SW 1271 (cell line): ENCODE data around the gene CEBPB.
"Not testable (repeated sequence)": the region's sequence is repeated elsewhere in the genome, so short reads cannot be mapped to it uniquely, and the experiment has no call there.

ENCODE experiments used
- DNase-seq, 2 experiments: peaks; one replicate each; lab custom pipeline; 2025; lab: John Stamatoyannopoulos, UW

CEBPB gene

GRCh38 chr20:50170549-50171220, 19.9 kb upstream of the CEBPB start:
- no peak for DNase-seq

- DNase-seq = peak; percentile 68 to 82
Measured at GRCh38 chr20:50172347-50173013, 18.1 kb upstream of the CEBPB start.

- DNase-seq = no peak
Measured at GRCh38 chr20:50174456-50174855, 16.2 kb upstream of the CEBPB start.

GRCh38 chr20:50175938-50176933, 14.4 kb upstream of the CEBPB start:
- no peak for DNase-seq

DNA sequence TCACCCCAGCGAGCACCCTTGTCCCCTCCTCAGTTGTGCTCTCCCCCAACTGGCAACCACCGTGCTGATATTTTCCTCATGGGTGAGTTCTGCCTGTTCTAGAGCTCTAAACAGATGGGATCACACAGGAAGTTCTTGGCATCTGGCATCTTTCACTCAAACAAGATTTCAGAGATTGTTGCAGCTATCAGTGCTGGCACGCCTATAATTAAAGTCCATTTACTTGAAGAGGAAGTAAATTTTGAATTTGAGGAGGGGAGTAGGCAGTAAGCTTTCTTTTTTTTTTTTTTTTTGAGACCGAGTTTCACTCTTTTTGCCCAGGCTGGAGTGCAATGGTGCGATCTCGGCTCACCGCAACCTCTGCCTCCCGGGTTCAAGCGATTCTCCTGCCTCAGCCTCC, 12.0 kb upstream of the CEBPB start:
- not testable (repeated sequence) for DNase-seq

- DNase-seq = no peak
Measured at GRCh38 chr20:50181344-50181743, 9.3 kb upstream of the CEBPB start.

GRCh38 chr20:50182346-50182745, 8.3 kb upstream of the CEBPB start:
- DNase-seq = no peak

DNA sequence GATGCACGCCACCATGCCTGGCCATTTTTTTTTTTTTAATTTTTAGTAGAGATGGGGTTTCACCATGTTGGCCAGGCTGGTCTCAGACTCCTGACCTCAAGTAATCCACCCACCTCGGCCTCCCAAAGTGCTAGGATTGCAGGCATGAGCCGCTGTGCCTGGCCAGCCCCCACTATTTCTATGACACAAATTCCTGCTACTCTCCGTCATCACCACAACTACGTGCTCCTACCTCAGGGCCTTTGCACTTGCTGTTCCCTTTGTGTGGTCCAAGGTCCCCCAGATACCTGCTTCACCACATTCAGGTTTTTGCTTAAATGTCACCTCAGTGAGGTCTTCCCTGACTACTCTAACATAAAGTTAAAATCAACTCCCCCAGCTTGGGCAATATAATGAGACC, 5.2 kb upstream of the CEBPB start:
- DNase-seq = no peak

GRCh38 chr20:50186151-50186885, 4.3 kb upstream of the CEBPB start:
- DNase-seq = peak; percentile 32 to 86

DNA sequence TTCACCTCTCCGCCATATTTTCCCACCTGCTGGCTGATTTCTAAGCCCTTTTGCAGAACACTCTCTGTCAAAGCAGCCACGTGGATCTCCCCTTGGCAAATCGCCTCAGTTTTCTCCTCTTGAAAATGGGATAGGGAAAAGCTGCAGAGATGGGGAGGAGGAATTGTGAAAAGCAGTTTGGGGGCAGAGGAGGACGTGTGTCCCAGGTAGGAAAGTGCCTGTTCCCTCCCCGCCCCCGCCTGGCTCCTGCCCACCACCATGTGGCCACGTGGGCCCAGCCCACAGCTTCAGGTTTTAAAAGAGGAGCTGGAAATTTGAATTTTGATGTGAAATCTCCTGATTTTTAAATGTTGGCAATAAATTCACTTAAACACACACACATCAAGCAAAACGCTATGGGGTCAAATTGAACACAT, 3.6 kb upstream of the CEBPB start:
- DNase-seq = no peak

DNA sequence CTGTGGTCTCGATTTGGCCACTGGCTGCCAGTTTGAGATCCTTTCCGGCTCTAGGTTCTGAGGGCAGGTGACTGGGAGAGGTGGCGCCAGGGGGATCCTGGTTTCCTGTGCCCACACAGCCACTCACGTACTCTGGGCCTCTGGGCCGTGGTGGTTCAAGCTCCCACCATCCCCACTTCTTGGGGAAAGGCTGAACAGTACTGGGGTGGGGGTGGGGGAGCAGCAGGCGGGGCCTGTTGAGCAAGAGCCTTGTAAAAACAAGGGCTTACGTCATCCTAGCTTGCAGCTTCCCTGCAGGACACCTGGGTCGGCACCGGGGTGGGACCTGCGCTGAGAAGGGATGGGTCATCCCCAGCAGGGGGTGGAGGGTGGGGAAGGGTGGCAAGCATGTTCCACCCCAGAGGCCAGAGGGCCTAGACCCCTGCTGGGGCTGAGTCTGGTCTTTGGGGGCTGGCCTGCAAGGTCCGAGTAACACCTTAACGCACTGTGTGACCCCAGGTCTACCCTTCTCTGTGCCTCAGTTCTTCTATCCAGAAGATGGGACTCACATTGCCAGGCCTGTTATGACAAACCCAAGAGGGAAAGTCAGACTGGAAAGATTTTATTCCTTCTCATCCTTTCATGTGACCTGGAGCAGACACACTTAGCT, 3.1 kb upstream of the CEBPB start:
- no peak for DNase-seq

- no peak for DNase-seq
Measured at GRCh38 chr20:50188287-50188688, 2.3 kb upstream of the CEBPB start.

- no peak for DNase-seq
Measured at GRCh38 chr20:50188879-50189680, 1.6 kb upstream of the CEBPB start.

- DNase-seq = no peak
Measured at GRCh38 chr20:50189681-50190250, 864 bp upstream of the CEBPB start.

GRCh38 chr20:50191065-50191543, 474 bp downstream of the CEBPB start:
- DNase-seq = peak in 1 of 2 experiments; percentile 76

GRCh38 chr20:50191544-50192363, 1.1 kb downstream of the CEBPB start:
- DNase-seq = peak in 1 of 2 experiments; percentile 43

- peak; percentile 79 to 87 for DNase-seq
Measured at GRCh38 chr20:50192364-50193198, 2.0 kb downstream of the CEBPB start.

GRCh38 chr20:50193199-50193835, 2.7 kb downstream of the CEBPB start:
- peak in 1 of 2 experiments; percentile 40 for DNase-seq
